NCI-H1436 (cell line): ENCODE measurements around the gene SHCBP1.
A peak's percentile ranks its signal among the peaks of the same experiment; 100 is the strongest.
"Not testable (repeated sequence)": the region's sequence is repeated elsewhere in the genome, so short reads cannot be mapped to it uniquely, and the experiment has no call there.

ENCODE experiments used
- DNase-seq: peaks from one replicate; lab custom pipeline; 2025; lab: John Stamatoyannopoulos, UW

SHCBP1 gene

GRCh38 chr16:46621006-46621933, at the start of gene SHCBP1:
Gene SHCBP1 (minus strand): TSS chr16:46621379. CDS start chr16:46621359, 20 bp downstream.
- DNase-seq: peak; percentile 82

- DNase-seq: no peak
Measured at GRCh38 chr16:46662123-46662522, 40.9 kb upstream of the SHCBP1 start.

- no peak for DNase-seq
Measured at GRCh38 chr16:46658925-46659324, 37.7 kb upstream of the SHCBP1 start.

- no peak for DNase-seq
Measured at GRCh38 chr16:46651305-46651704, 30.1 kb upstream of the SHCBP1 start.

GRCh38 chr16:46650254-46650623, 29.1 kb upstream of the SHCBP1 start:
- DNase-seq: no peak

- DNase-seq: no peak
Measured at GRCh38 chr16:46649588-46650253, 28.5 kb upstream of the SHCBP1 start.

- no peak for DNase-seq
Measured at GRCh38 chr16:46648656-46649055, 27.5 kb upstream of the SHCBP1 start.

- no peak for DNase-seq
Measured at GRCh38 chr16:46638947-46639925, 18.1 kb upstream of the SHCBP1 start.

- no peak for DNase-seq
Measured at GRCh38 chr16:46632778-46633733, 11.9 kb upstream of the SHCBP1 start.

GRCh38 chr16:46629331-46630219, 8.4 kb upstream of the SHCBP1 start:
- DNase-seq: peak; percentile 27

GRCh38 chr16:46627746-46628145, 6.6 kb upstream of the SHCBP1 start:
- no peak for DNase-seq

- not testable (repeated sequence) for DNase-seq
Measured at GRCh38 chr16:46626681-46627080, 5.5 kb upstream of the SHCBP1 start.

- not testable (repeated sequence) for DNase-seq
Measured at GRCh38 chr16:46624862-46625261, 3.7 kb upstream of the SHCBP1 start.

- not testable (repeated sequence) for DNase-seq
Measured at GRCh38 chr16:46623707-46624106, 2.5 kb upstream of the SHCBP1 start.

GRCh38 chr16:46623246-46623645, 2.1 kb upstream of the SHCBP1 start:
- DNase-seq: not testable (repeated sequence)

GRCh38 chr16:46621934-46622676, 926 bp upstream of the SHCBP1 start:
- no peak for DNase-seq

- DNase-seq: no peak
Measured at GRCh38 chr16:46620266-46621005, 743 bp downstream of the SHCBP1 start.

GRCh38 chr16:46618516-46618915, 2.7 kb downstream of the SHCBP1 start:
- no peak for DNase-seq
